HG02943 (cell line): ENCODE data around the gene GNLY.
"Not testable (repeated sequence)": the region's sequence is repeated elsewhere in the genome, so short reads cannot be mapped to it uniquely, and the experiment has no call there.

Experiments
- ATAC-seq: cut with Tn5 transposase; IDR thresholded peaks from one replicate; pipeline ENCODE4 v1.9.1; 2021; ENCODE audit warnings: mild to moderate bottlenecking, low read depth, moderate library complexity; ENCODE audit not compliant: unreplicated experiment

GNLY gene

GRCh38 chr2:85694052-85695025 is at the start of gene GNLY:
Gene GNLY, plus strand, starts transcription at chr2:85694358. Its CDS starts 61 bp downstream, at chr2:85694419.
- no peak for ATAC-seq

GRCh38 chr2:85644909-85645308 is 49.2 kb upstream of the GNLY start:
- ATAC-seq, result no peak

GRCh38 chr2:85646166-85646565 is 48.0 kb upstream of the GNLY start:
- no peak for ATAC-seq

GRCh38 chr2:85647823-85648526 is 46.2 kb upstream of the GNLY start:
- ATAC-seq, result peak; percentile 67

- no peak for ATAC-seq
Observed at GRCh38 chr2:85648619-85649018, 45.5 kb upstream of the GNLY start.

GRCh38 chr2:85649201-85650190 is 44.7 kb upstream of the GNLY start:
- ATAC-seq, result no peak

- ATAC-seq, result no peak
Observed at GRCh38 chr2:85650456-85650855, 43.7 kb upstream of the GNLY start.

- ATAC-seq, result no peak
Observed at GRCh38 chr2:85651097-85651496, 43.1 kb upstream of the GNLY start.

GRCh38 chr2:85652056-85652455 is 42.1 kb upstream of the GNLY start:
- no peak for ATAC-seq

- no peak for ATAC-seq
Observed at GRCh38 chr2:85653996-85654395, 40.2 kb upstream of the GNLY start.

GRCh38 chr2:85655961-85656417 is 38.2 kb upstream of the GNLY start:
- no peak for ATAC-seq

- ATAC-seq, result no peak
Observed at GRCh38 chr2:85656468-85656867, 37.7 kb upstream of the GNLY start.

GRCh38 chr2:85657399-85657798 is 36.8 kb upstream of the GNLY start:
- not testable (repeated sequence) for ATAC-seq

GRCh38 chr2:85659324-85659981 is 34.7 kb upstream of the GNLY start:
- no peak for ATAC-seq

GRCh38 chr2:85660301-85660700 is 33.9 kb upstream of the GNLY start:
- not testable (repeated sequence) for ATAC-seq

- ATAC-seq, result no peak
Observed at GRCh38 chr2:85660725-85661124, 33.4 kb upstream of the GNLY start.

GRCh38 chr2:85661139-85661858 is 32.9 kb upstream of the GNLY start:
- no peak for ATAC-seq

- ATAC-seq, result no peak
Observed at GRCh38 chr2:85662899-85663593, 31.1 kb upstream of the GNLY start.
